ENCODE measurements around the gene CDH24. TPM values are rescaled to one million over a fixed set of nuclear protein-coding genes. Genes with fewer than 3 reads are reported as not detected.

CDH24 gene
- total RNA-seq, 1 donor from 2014 or later, result 3.7 TPM

GRCh38 chr14:23043754-23044153 is 13.6 kb downstream of the CDH24 start:
- DNase-seq (ENCODE audit: low spot score), result no peak

GRCh38 chr14:23043145-23043544 is 14.2 kb downstream of the CDH24 start:
- no peak for DNase-seq (ENCODE audit: low spot score)

GRCh38 chr14:23042162-23042965 is 15.0 kb downstream of the CDH24 start, which contains the start of gene PSMB11:
TSS of gene PSMB11 (plus strand) at chr14:23042212. CDS start at chr14:23042226, 14 bp downstream.
- no peak for DNase-seq (ENCODE audit: low spot score)

GRCh38 chr14:23041729-23042128 is 15.6 kb downstream of the CDH24 start:
- DNase-seq (ENCODE audit: low spot score), result no peak

GRCh38 chr14:23040100-23040499 is 17.2 kb downstream of the CDH24 start:
- DNase-seq (ENCODE audit: low spot score), result no peak

- DNase-seq (ENCODE audit: low spot score), result no peak
These were observed 21.8 kb downstream of the CDH24 start for GRCh38 chr14:23035303-23036144.

- peak; percentile 93 for DNase-seq (ENCODE audit: low spot score)
These were observed 22.6 kb downstream of the CDH24 start, which contains the start of gene PSMB5 for GRCh38 chr14:23034498-23035302. TSS of gene PSMB5 (minus strand) at chr14:23034900. CDS start at chr14:23034881, 19 bp downstream.

- DNase-seq (ENCODE audit: low spot score), result no peak
These were observed 23.4 kb downstream of the CDH24 start for GRCh38 chr14:23033801-23034497.

- DNase-seq (ENCODE audit: low spot score), result no peak
These were observed 24.0 kb downstream of the CDH24 start for GRCh38 chr14:23033251-23033727.

- DNase-seq (ENCODE audit: low spot score), result no peak
These were observed 26.4 kb downstream of the CDH24 start for GRCh38 chr14:23030936-23031335.

GRCh38 chr14:23028799-23029198 is 28.5 kb downstream of the CDH24 start:
- no peak for DNase-seq (ENCODE audit: low spot score)

- no peak for DNase-seq (ENCODE audit: low spot score)
These were observed 32.0 kb downstream of the CDH24 start for GRCh38 chr14:23025151-23025814.

GRCh38 chr14:23024612-23025075 is 32.7 kb downstream of the CDH24 start:
- no peak for DNase-seq (ENCODE audit: low spot score)

GRCh38 chr14:23023795-23024152 is 33.5 kb downstream of the CDH24 start:
- DNase-seq (ENCODE audit: low spot score), result no peak

GRCh38 chr14:23023022-23023794 is 34.1 kb downstream of the CDH24 start:
- DNase-seq (ENCODE audit: low spot score), result no peak

- no peak for DNase-seq (ENCODE audit: low spot score)
These were observed 35.4 kb downstream of the CDH24 start for GRCh38 chr14:23021889-23022442.

- no peak for DNase-seq (ENCODE audit: low spot score)
These were observed 35.9 kb downstream of the CDH24 start for GRCh38 chr14:23021434-23021833.

- no peak for DNase-seq (ENCODE audit: low spot score)
These were observed 36.9 kb downstream of the CDH24 start for GRCh38 chr14:23020143-23021128.

Data from ureter (tissue), 1 donor.